Uterus (tissue), 2 donors: ENCODE results near the gene PWP2.

Experiments
- CTCF ChIP-seq, 4 experiments: fragments of 200-600 bp in 2 of 4; fragments of 450-650 bp in 2 of 4; sonication (generic) in 2 of 4; IDR thresholded peaks; one replicate each; pipeline ENCODE4 v1.5.1; 2016 to 2019; ENCODE audit warnings: antibody characterized with exemption in 4 of 4, mild to moderate bottlenecking in 2 of 4, moderate library complexity in 1 of 4
- POLR2A ChIP-seq, 2 donors: fragments of 450-650 bp; IDR thresholded peaks; one replicate each; pipeline ENCODE4 v1.6.1; 2016; ENCODE audit warnings: antibody characterized with exemption in 2 of 2, mild to moderate bottlenecking in 1 of 2, moderate library complexity in 1 of 2

GRCh38 chr21:44094832-44095231 lies 12.4 kb upstream of the PWP2 start:
- no peak for TF ChIP-seq POLR2A (IDR thresholded peaks at IDR 0.05)
- no peak for TF ChIP-seq CTCF (IDR thresholded peaks at IDR 0.05)
